ENCODE measurements around the gene TMEM37. TPM values are rescaled to one million over a fixed set of nuclear protein-coding genes. Genes with fewer than 3 reads are reported as not detected.
A peak's percentile ranks its signal among the peaks of the same experiment; 100 is the strongest.

TMEM37 gene
- total and polyA plus RNA-seq, 2 of the 13 experiments (the other 11 are each of a cell fraction or from before 2014, with no cell fraction given): 37.7 to 115 TPM

- TF ChIP-seq GTF2F1 (IDR thresholded peaks at IDR 0.05; ENCODE audit: low read length) (no peak), KLF11 (CRISPR knock-in tag; IDR thresholded peaks at IDR 0.05) (no peak), ZNF441 (CRISPR knock-in tag; IDR thresholded peaks at IDR 0.05; ENCODE audit: borderline replicate concordance) (no peak), DZIP1 (CRISPR knock-in tag; IDR thresholded peaks at IDR 0.05) (no peak)
- Histone ChIP-seq H3K27me3 (ENCODE audit: control insufficient read depth in 1 of 2, insufficient read depth in 2 of 2, low read length in 2 of 2) (no peaks in the 10 kb centered on the region), H3K27ac (ENCODE audit: extremely low read length, insufficient read depth, low read length) (no peak overlapping the region), H3K9me3 (ENCODE audit: low read length) (no peaks in the 10 kb centered on the region), H3K36me3 (replicated peaks in 1 of 2; ENCODE audit: control insufficient read depth in 1 of 2, insufficient read depth in 2 of 2, low read length in 2 of 2) (no peaks in the 10 kb centered on the region), H3K79me2 (ENCODE audit: insufficient read depth, low read length) (no peaks in the 10 kb centered on the region), H3K4me3 (replicated peaks in 1 of 3; ENCODE audit: insufficient read depth in 1 of 3, low read depth in 2 of 3, low read length in 3 of 3) (no peak overlapping the region), H3K4me2 (ENCODE audit: low read depth, low read length) (no peak overlapping the region), H3K4me1 (ENCODE audit: insufficient read depth, low read length) (peaks cover 46% of the 10 kb centered on the region), H2AFZ (ENCODE audit: low read length) (no peak overlapping the region), H4K20me1 (ENCODE audit: insufficient read depth, low read length) (no peaks in the 10 kb centered on the region), H3K9ac (ENCODE audit: insufficient read depth, low read depth, low read length) (no peak overlapping the region)
- no TSS peak for BruUV-seq (replicated peaks)
- intact Hi-C loops (cut with micrococcal nuclease; ENCODE audit: unreplicated experiment) (no loop called here), in situ Hi-C loops (cut with HindIII; ENCODE audit: extremely low pct_ligation_motif_present, low pct_unique_long_range_greater_than_20kb) (no loop called here)
- WGBS (ENCODE audit: low lambda C conversion rate): 52% methylated on average over 1 of the region's 1 CpG
- FAIRE-seq: no peak
- DNase-seq (ENCODE audit: low spot score): no peak
- ATAC-seq: no peak
- ChIA-PET POLR2A (interaction anchor here (1.1 kb wide), 1 partner anchor 26 kb away, joined by 5 read pairs; no protein-coding TSS in a partner anchor), CTCF (ENCODE audit: low intra/inter-chr PET ratio, low total read pairs) (no interaction called here)
Observed at GRCh38 chr2:119415630-119416029, 16.0 kb upstream of the TMEM37 start.

GRCh38 chr2:119416299-119416923 lies 15.2 kb upstream of the TMEM37 start:
- in situ Hi-C loops (cut with HindIII; ENCODE audit: extremely low pct_ligation_motif_present, low pct_unique_long_range_greater_than_20kb) (no loop called here), intact Hi-C loops (cut with micrococcal nuclease; ENCODE audit: unreplicated experiment) (no loop called here)
- FAIRE-seq (no peak), ATAC-seq (peak; percentile 49; the same call in 2 of the 3 replicates), DNase-seq (ENCODE audit: low spot score) (no peak)
- no peaks in the 10 kb centered on the region for H3K79me2 ChIP-seq (ENCODE audit: insufficient read depth, low read length)
- H2AFZ ChIP-seq (ENCODE audit: low read length): no peak overlapping the region
- POLR2A ChIA-PET: interaction anchor here (0.7 to 1.3 kb wide), 5 partner anchors 10 to 71 kb away, joined by 3 to 7 read pairs (median 3); partner anchors contain the start of genes C2orf76 and DBI
- no TSS peak for BruUV-seq (replicated peaks)
- CTCF ChIA-PET (ENCODE audit: low intra/inter-chr PET ratio, low total read pairs): no interaction called here
- H3K4me2 ChIP-seq (ENCODE audit: low read depth, low read length): no peak overlapping the region
- no peaks in the 10 kb centered on the region; a peak in 2 of 5 replicates for H3K27me3 ChIP-seq (ENCODE audit: control insufficient read depth in 1 of 2, insufficient read depth in 2 of 2, low read length in 2 of 2)
- H3K4me1 ChIP-seq (ENCODE audit: insufficient read depth, low read length): peaks cover 50% of the 10 kb centered on the region
- H3K27ac ChIP-seq (ENCODE audit: extremely low read length, insufficient read depth, low read length): no peak overlapping the region
- no peak overlapping the region for H3K9ac ChIP-seq (ENCODE audit: insufficient read depth, low read depth, low read length)
- no peaks in the 10 kb centered on the region for H3K36me3 ChIP-seq (replicated peaks in 1 of 2; ENCODE audit: control insufficient read depth in 1 of 2, insufficient read depth in 2 of 2, low read length in 2 of 2)
- H3K4me3 ChIP-seq (replicated peaks in 1 of 3; ENCODE audit: insufficient read depth in 1 of 3, low read depth in 2 of 3, low read length in 3 of 3): no peak overlapping the region
- TF ChIP-seq FOXO1 (CRISPR knock-in tag; IDR thresholded peaks at IDR 0.05) (no peak), FOXO4 (CRISPR knock-in tag; conservative IDR thresholded peaks at IDR 0.05) (0 out of 2 replicates have a peak, but pooled peaks have one; percentile 48), SMARCE1 (IDR thresholded peaks at IDR 0.05; ENCODE audit: borderline replicate concordance) (no peak), KDM6A (CRISPR knock-in tag; IDR thresholded peaks at IDR 0.05; ENCODE audit: low read depth) (no peak)
- no peaks in the 10 kb centered on the region for H4K20me1 ChIP-seq (ENCODE audit: insufficient read depth, low read length)
- peaks cover 8% of the 10 kb centered on the region for H3K9me3 ChIP-seq (ENCODE audit: low read length)
- 56% methylated on average over 4 of the region's 4 CpGs for WGBS (ENCODE audit: low lambda C conversion rate)

All from HepG2 (cell line).